Measurements from ENCODE around the gene ZNF217.

Gene ZNF217

DNA sequence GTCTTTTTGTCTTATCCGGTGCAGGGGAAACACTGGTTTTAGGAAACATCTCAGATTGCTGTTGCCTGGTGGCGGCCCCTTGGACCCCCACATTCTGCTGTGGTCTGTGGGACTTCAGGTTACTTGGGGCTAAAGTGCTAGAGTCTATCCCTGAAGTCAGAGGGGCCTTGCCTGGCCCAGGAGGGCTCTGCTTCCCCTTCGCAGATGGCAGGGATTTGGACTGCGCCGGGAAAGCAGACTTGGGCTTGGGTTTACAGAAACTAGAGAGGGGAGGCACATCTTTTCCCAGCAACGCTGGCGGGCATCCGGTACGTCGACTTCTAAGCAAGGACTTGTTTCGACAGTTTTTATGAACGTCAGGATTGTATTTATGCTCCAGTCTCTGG is 17.5 kb downstream of the ZNF217 start:
- Histone ChIP-seq H3K36me3 (ENCODE audit: insufficient read depth, low read length) (peaks cover 98% of the 10 kb centered on the region), H3K79me2 (ENCODE audit: insufficient read depth, low read length) (peaks cover 99% of the 10 kb centered on the region), H4K20me1 (ENCODE audit: insufficient read depth, low read length, poor library complexity, severe bottlenecking) (peaks cover 98% of the 10 kb centered on the region), H3K27me3 (ENCODE audit: insufficient read depth, low read length, poor library complexity, severe bottlenecking) (no peaks in the 10 kb centered on the region), H3K9me2 (replicated peaks; ENCODE audit: low read depth, low read length) (no peaks in the 10 kb centered on the region), H3K4me3 (ENCODE audit: low read length, poor library complexity, severe bottlenecking) (no peak overlapping the region), H2AFZ (ENCODE audit: low read length) (no peak overlapping the region), H3K4me1 (ENCODE audit: insufficient read depth, low read length, poor library complexity, severe bottlenecking) (peaks cover 28% of the 10 kb centered on the region), H3K9me3 (ENCODE audit: insufficient read depth, low read depth, low read length) (no peaks in the 10 kb centered on the region), H3F3A (ENCODE audit: low read depth) (peaks cover 15% of the 10 kb centered on the region; the same call in 1 of the 2 replicates), H3K4me2 (ENCODE audit: low read depth, low read length, poor library complexity, severe bottlenecking) (no peak overlapping the region), H3K9ac (ENCODE audit: low read depth, low read length, poor library complexity, severe bottlenecking) (no peak overlapping the region)
- no peak for TF ChIP-seq EZH2phosphoT487 (IDR thresholded peaks at IDR 0.05; ENCODE audit: borderline replicate concordance)
- TF ChIP-seq, protein P1, sequence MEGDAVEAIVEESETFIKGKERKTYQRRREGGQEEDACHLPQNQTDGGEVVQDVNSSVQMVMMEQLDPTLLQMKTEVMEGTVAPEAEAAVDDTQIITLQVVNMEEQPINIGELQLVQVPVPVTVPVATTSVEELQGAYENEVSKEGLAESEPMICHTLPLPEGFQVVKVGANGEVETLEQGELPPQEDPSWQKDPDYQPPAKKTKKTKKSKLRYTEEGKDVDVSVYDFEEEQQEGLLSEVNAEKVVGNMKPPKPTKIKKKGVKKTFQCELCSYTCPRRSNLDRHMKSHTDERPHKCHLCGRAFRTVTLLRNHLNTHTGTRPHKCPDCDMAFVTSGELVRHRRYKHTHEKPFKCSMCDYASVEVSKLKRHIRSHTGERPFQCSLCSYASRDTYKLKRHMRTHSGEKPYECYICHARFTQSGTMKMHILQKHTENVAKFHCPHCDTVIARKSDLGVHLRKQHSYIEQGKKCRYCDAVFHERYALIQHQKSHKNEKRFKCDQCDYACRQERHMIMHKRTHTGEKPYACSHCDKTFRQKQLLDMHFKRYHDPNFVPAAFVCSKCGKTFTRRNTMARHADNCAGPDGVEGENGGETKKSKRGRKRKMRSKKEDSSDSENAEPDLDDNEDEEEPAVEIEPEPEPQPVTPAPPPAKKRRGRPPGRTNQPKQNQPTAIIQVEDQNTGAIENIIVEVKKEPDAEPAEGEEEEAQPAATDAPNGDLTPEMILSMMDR (conservative IDR thresholded peaks at IDR 0.05; ENCODE audit: low read length): no peak

DNA sequence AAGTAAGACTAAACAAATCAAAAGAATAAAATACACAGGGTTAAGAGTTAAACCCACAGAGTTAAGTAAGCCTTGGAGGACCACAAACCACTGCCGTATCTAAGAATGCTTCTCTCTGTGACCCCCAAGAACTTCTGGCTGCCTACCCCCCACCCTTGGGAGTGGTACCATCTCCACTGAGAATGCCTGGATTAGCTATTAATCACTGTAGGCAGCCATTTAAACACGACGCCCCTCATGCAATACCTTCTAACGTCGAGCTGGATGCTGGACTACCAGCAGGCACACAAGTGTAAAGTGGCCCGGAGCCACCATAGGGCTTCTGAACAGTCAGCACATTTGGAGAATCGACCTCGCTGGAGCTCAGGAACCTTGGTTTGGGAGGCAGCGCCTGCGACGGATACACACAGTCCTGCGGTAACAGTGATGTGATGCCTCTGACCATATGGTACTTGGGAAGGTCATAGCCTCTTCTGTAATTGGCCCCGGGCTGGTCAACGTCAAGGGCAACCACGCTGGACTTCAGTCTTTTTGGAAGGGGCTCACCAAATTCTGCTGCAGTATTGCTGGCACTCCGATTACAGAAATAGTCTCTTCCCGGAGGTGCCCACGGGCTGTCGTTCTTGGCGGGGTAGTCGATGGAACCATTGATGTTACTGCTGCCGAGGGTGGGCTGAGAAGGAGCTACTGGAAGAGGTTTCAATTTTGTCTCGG is 18.0 kb downstream of the ZNF217 start:
- Histone ChIP-seq H3K36me3 (ENCODE audit: insufficient read depth, low read length) (peaks cover 98% of the 10 kb centered on the region), H3K4me1 (ENCODE audit: insufficient read depth, low read length, poor library complexity, severe bottlenecking) (peaks cover 25% of the 10 kb centered on the region), H3K9me3 (ENCODE audit: insufficient read depth, low read depth, low read length) (no peaks in the 10 kb centered on the region), H3K4me3 (ENCODE audit: low read length, poor library complexity, severe bottlenecking) (no peak overlapping the region), H3K27me3 (ENCODE audit: insufficient read depth, low read length, poor library complexity, severe bottlenecking) (no peaks in the 10 kb centered on the region), H3K9ac (ENCODE audit: low read depth, low read length, poor library complexity, severe bottlenecking) (no peak overlapping the region), H2AFZ (ENCODE audit: low read length) (no peak overlapping the region), H3K4me2 (ENCODE audit: low read depth, low read length, poor library complexity, severe bottlenecking) (no peak overlapping the region), H3F3A (ENCODE audit: low read depth) (peaks cover 11% of the 10 kb centered on the region; the same call in 1 of the 2 replicates), H3K79me2 (ENCODE audit: insufficient read depth, low read length) (peaks cover 99% of the 10 kb centered on the region), H4K20me1 (ENCODE audit: insufficient read depth, low read length, poor library complexity, severe bottlenecking) (peaks cover 98% of the 10 kb centered on the region), H3K9me2 (replicated peaks; ENCODE audit: low read depth, low read length) (no peaks in the 10 kb centered on the region)
- TF ChIP-seq, protein P1 (conservative IDR thresholded peaks at IDR 0.05; ENCODE audit: low read length): no peak
- TF ChIP-seq EZH2phosphoT487 (IDR thresholded peaks at IDR 0.05; ENCODE audit: borderline replicate concordance): no peak

GRCh38 chr20:53574819-53575218 is 18.8 kb downstream of the ZNF217 start:
- H3K36me3 ChIP-seq (ENCODE audit: insufficient read depth, low read length): peaks cover 98% of the 10 kb centered on the region
- no peak for TF ChIP-seq EZH2phosphoT487 (IDR thresholded peaks at IDR 0.05; ENCODE audit: borderline replicate concordance)
- peaks cover 99% of the 10 kb centered on the region for H3K79me2 ChIP-seq (ENCODE audit: insufficient read depth, low read length)
- no peak overlapping the region for H3K4me2 ChIP-seq (ENCODE audit: low read depth, low read length, poor library complexity, severe bottlenecking)
- H3K4me1 ChIP-seq (ENCODE audit: insufficient read depth, low read length, poor library complexity, severe bottlenecking): peaks cover 16% of the 10 kb centered on the region
- peaks cover 3% of the 10 kb centered on the region; the same call in 1 of the 2 replicates for H3F3A ChIP-seq (ENCODE audit: low read depth)
- no peaks in the 10 kb centered on the region for H3K27me3 ChIP-seq (ENCODE audit: insufficient read depth, low read length, poor library complexity, severe bottlenecking)
- H3K9me2 ChIP-seq (replicated peaks; ENCODE audit: low read depth, low read length): no peaks in the 10 kb centered on the region
- H2AFZ ChIP-seq (ENCODE audit: low read length): no peak overlapping the region
- H3K9ac ChIP-seq (ENCODE audit: low read depth, low read length, poor library complexity, severe bottlenecking): no peak overlapping the region
- H3K9me3 ChIP-seq (ENCODE audit: insufficient read depth, low read depth, low read length): no peaks in the 10 kb centered on the region
- H3K4me3 ChIP-seq (ENCODE audit: low read length, poor library complexity, severe bottlenecking): no peak overlapping the region
- H4K20me1 ChIP-seq (ENCODE audit: insufficient read depth, low read length, poor library complexity, severe bottlenecking): peaks cover 97% of the 10 kb centered on the region

Measured in Loucy (cell line).